ENCODE results near the gene ACMSD.

The ACMSD gene

DNA sequence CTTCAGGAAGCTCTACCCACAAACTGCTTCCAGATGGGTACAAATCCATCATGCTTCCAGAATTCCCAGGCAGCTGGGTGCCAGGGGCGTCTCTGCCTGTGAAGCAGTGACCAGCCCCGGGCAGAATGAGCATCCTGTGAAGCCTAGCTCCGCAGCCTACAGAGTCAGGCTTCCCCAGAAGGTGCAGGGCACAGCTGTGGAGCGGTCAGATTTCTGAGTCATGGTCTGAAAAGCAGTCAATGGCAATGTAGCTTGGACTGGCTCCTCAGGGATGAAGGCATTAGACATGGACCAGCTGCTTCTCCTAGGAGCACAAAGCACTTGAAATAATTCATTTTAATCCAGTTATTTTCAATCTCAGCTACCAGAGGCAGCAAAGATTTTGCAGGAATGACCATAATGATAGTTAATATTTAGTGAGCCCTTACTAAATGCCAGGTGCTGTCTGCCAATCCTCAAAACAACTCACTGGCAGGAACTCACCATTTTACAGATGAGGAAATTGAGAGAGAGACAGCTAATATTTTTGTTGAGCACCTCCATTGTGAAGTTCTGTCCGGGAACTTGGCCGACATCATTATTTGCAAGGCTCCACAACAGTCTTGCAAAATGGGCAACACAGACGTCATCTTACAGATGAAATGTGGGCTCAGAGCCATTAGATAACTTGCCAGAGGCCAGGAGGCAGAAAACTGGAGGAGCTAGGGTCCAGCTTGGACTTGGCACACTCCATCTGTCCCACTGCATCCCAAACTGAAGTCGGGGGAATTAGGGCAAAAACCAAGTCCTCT lies 31.7 kb downstream of the ACMSD start:
- Histone ChIP-seq H3K9ac (ENCODE audit: low read length) (no peak overlapping the region), H4K91ac (ENCODE audit: low read depth, low read length) (no peak overlapping the region), H3K27me3 (ENCODE audit: insufficient read depth, low read length) (no peaks in the 10 kb centered on the region), H3K36me3 (ENCODE audit: control insufficient read depth in 1 of 2, insufficient read depth in 2 of 2, low read length in 2 of 2) (no peaks in the 10 kb centered on the region), H2AK5ac (ENCODE audit: low read length) (no peak overlapping the region), H4K8ac (ENCODE audit: low read depth, low read length) (no peak overlapping the region), H3K79me1 (ENCODE audit: low read length) (no peaks in the 10 kb centered on the region), H3K79me2 (ENCODE audit: control insufficient read depth, insufficient read depth, low read length, poor library complexity) (no peaks in the 10 kb centered on the region), H3K18ac (ENCODE audit: low read length) (no peak overlapping the region), H3K27ac (ENCODE audit: low read depth, low read length) (no peak overlapping the region), H3K4ac (ENCODE audit: low read depth, low read length) (no peak overlapping the region), H2AFZ (ENCODE audit: insufficient read depth, low read length, poor library complexity) (no peak overlapping the region), H2BK120ac (ENCODE audit: insufficient read depth, low read length, poor library complexity) (no peak overlapping the region), H3K4me1 (ENCODE audit: control insufficient read depth in 1 of 2, insufficient read depth in 2 of 2, low read length in 2 of 2) (no peaks in the 10 kb centered on the region), H3K4me3 (ENCODE audit: low read depth, low read length) (no peak overlapping the region), H3K14ac (ENCODE audit: low read length) (no peak overlapping the region), H3K4me2 (ENCODE audit: low read length) (no peak overlapping the region), H4K12ac (ENCODE audit: low read depth, low read length) (no peak overlapping the region), H3K9me3 (ENCODE audit: insufficient read depth, low read depth, low read length) (no peaks in the 10 kb centered on the region), H3K23ac (ENCODE audit: low read length) (no peak overlapping the region), H2BK12ac (ENCODE audit: low read length) (no peak overlapping the region), H2BK5ac (ENCODE audit: low read depth, low read length, poor library complexity) (no peak overlapping the region)
- no peak for DNase-seq
- no CpG with 5 or more reads among the region's 8 CpGs for WGBS (ENCODE audit: extremely low coverage, insufficient coverage, insufficient read length)

DNA sequence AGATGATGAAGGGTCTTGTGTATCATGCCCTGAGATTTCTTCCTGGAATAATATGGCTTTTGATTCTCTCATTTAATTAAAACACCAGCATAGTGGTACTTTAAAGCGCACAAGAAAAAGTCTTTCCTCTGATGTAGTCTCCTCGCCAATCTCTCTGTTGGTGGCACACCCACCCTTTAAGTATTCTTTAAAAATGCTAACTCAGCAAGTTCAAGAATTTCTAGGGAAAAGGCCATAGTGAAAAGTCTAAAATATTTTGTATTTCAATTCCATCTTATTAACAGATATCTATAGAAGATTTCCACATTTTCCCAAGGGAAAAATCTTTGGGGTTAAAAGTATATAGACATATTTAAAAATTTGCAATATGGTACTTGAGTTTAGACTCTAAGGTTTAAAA lies 34.7 kb downstream of the ACMSD start:
- Histone ChIP-seq H3K18ac (ENCODE audit: low read length) (no peak overlapping the region), H3K79me2 (ENCODE audit: control insufficient read depth, insufficient read depth, low read length, poor library complexity) (no peaks in the 10 kb centered on the region), H2AK5ac (ENCODE audit: low read length) (no peak overlapping the region), H3K27ac (ENCODE audit: low read depth, low read length) (no peak overlapping the region), H3K9me3 (ENCODE audit: insufficient read depth, low read depth, low read length) (no peaks in the 10 kb centered on the region), H3K79me1 (ENCODE audit: low read length) (no peaks in the 10 kb centered on the region), H4K8ac (ENCODE audit: low read depth, low read length) (no peak overlapping the region), H3K23ac (ENCODE audit: low read length) (no peak overlapping the region), H3K4ac (ENCODE audit: low read depth, low read length) (no peak overlapping the region), H3K14ac (ENCODE audit: low read length) (no peak overlapping the region), H4K91ac (ENCODE audit: low read depth, low read length) (no peak overlapping the region), H4K12ac (ENCODE audit: low read depth, low read length) (no peak overlapping the region), H3K4me3 (ENCODE audit: low read depth, low read length) (no peak overlapping the region), H3K4me1 (ENCODE audit: control insufficient read depth in 1 of 2, insufficient read depth in 2 of 2, low read length in 2 of 2) (no peaks in the 10 kb centered on the region), H3K4me2 (ENCODE audit: low read length) (no peak overlapping the region), H3K9ac (ENCODE audit: low read length) (no peak overlapping the region), H2BK12ac (ENCODE audit: low read length) (no peak overlapping the region), H2BK120ac (ENCODE audit: insufficient read depth, low read length, poor library complexity) (no peak overlapping the region), H3K36me3 (ENCODE audit: control insufficient read depth in 1 of 2, insufficient read depth in 2 of 2, low read length in 2 of 2) (no peaks in the 10 kb centered on the region), H3K27me3 (ENCODE audit: insufficient read depth, low read length) (no peaks in the 10 kb centered on the region), H2AFZ (ENCODE audit: insufficient read depth, low read length, poor library complexity) (no peak overlapping the region), H2BK5ac (ENCODE audit: low read depth, low read length, poor library complexity) (no peak overlapping the region)
- no CpG with 5 or more reads among the region's 2 CpGs for WGBS (ENCODE audit: extremely low coverage, insufficient coverage, insufficient read length)
- DNase-seq = no peak

DNA sequence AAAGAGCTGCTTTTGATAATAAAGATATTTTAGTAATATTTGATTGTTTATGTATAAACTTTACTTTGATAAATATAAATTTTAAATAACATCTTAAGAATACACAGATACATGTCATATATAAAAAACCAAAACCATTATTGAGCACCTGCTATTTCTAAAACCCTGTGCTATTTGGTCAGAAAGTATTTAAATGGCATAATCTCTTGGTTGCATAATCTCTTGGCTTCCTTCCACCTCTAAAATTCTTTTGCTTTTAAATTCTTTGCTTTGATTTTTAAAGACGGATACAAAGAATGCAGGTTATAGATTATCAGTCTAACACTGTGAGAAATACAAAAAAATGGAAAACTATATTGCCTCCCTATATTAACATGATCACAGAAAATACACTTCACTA lies 36.9 kb downstream of the ACMSD start:
- Histone ChIP-seq H3K23ac (ENCODE audit: low read length) (no peak overlapping the region), H3K79me1 (ENCODE audit: low read length) (no peaks in the 10 kb centered on the region), H2AFZ (ENCODE audit: insufficient read depth, low read length, poor library complexity) (no peak overlapping the region), H3K14ac (ENCODE audit: low read length) (no peak overlapping the region), H2BK120ac (ENCODE audit: insufficient read depth, low read length, poor library complexity) (no peak overlapping the region), H3K9ac (ENCODE audit: low read length) (no peak overlapping the region), H3K4ac (ENCODE audit: low read depth, low read length) (no peak overlapping the region), H3K27me3 (ENCODE audit: insufficient read depth, low read length) (no peaks in the 10 kb centered on the region), H3K79me2 (ENCODE audit: control insufficient read depth, insufficient read depth, low read length, poor library complexity) (no peaks in the 10 kb centered on the region), H3K4me2 (ENCODE audit: low read length) (no peak overlapping the region), H4K91ac (ENCODE audit: low read depth, low read length) (no peak overlapping the region), H3K27ac (ENCODE audit: low read depth, low read length) (no peak overlapping the region), H3K4me1 (ENCODE audit: control insufficient read depth in 1 of 2, insufficient read depth in 2 of 2, low read length in 2 of 2) (no peaks in the 10 kb centered on the region), H4K8ac (ENCODE audit: low read depth, low read length) (no peak overlapping the region), H2BK5ac (ENCODE audit: low read depth, low read length, poor library complexity) (no peak overlapping the region), H3K18ac (ENCODE audit: low read length) (no peak overlapping the region), H2BK12ac (ENCODE audit: low read length) (no peak overlapping the region), H2AK5ac (ENCODE audit: low read length) (no peak overlapping the region), H3K4me3 (ENCODE audit: low read depth, low read length) (no peak overlapping the region), H3K9me3 (ENCODE audit: insufficient read depth, low read depth, low read length) (no peaks in the 10 kb centered on the region), H3K36me3 (ENCODE audit: control insufficient read depth in 1 of 2, insufficient read depth in 2 of 2, low read length in 2 of 2) (no peaks in the 10 kb centered on the region), H4K12ac (ENCODE audit: low read depth, low read length) (no peak overlapping the region)
- DNase-seq = peak in 1 of 2 donors; percentile 31
- no CpG with 5 or more reads among the region's 1 CpG for WGBS (ENCODE audit: extremely low coverage, insufficient coverage, insufficient read length)

DNA sequence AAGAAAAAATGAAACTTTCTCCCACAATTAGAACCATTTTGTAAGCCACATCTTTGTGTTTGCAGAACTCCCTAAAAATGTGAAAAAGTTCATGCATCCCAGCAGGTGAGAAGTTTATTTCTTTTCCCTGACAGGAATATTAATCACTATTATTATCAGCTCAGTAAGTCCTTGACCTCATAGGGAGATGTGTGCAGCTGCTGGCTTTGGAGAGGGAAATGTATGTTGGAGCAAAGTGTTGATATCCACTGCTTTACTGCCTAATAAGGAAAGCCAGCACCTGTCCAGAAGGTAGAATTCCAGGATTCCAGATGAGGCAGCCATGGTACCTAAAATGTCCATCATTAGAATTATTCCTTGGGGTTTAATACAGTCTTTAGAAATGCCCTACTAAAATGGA lies 44.4 kb downstream of the ACMSD start:
- Histone ChIP-seq H3K4ac (ENCODE audit: low read depth, low read length) (no peak overlapping the region), H2BK5ac (ENCODE audit: low read depth, low read length, poor library complexity) (no peak overlapping the region), H2BK12ac (ENCODE audit: low read length) (no peak overlapping the region), H2AFZ (ENCODE audit: insufficient read depth, low read length, poor library complexity) (no peak overlapping the region), H3K4me2 (ENCODE audit: low read length) (no peak overlapping the region), H3K9ac (ENCODE audit: low read length) (no peak overlapping the region), H4K91ac (ENCODE audit: low read depth, low read length) (no peak overlapping the region), H4K12ac (ENCODE audit: low read depth, low read length) (no peak overlapping the region), H4K8ac (ENCODE audit: low read depth, low read length) (no peak overlapping the region), H3K4me1 (ENCODE audit: control insufficient read depth in 1 of 2, insufficient read depth in 2 of 2, low read length in 2 of 2) (no peaks in the 10 kb centered on the region), H3K27ac (ENCODE audit: low read depth, low read length) (no peak overlapping the region), H3K14ac (ENCODE audit: low read length) (no peak overlapping the region), H2AK5ac (ENCODE audit: low read length) (no peak overlapping the region), H3K9me3 (ENCODE audit: insufficient read depth, low read depth, low read length) (no peaks in the 10 kb centered on the region), H2BK120ac (ENCODE audit: insufficient read depth, low read length, poor library complexity) (no peak overlapping the region), H3K79me1 (ENCODE audit: low read length) (no peaks in the 10 kb centered on the region), H3K79me2 (ENCODE audit: control insufficient read depth, insufficient read depth, low read length, poor library complexity) (no peaks in the 10 kb centered on the region), H3K18ac (ENCODE audit: low read length) (no peak overlapping the region), H3K36me3 (ENCODE audit: control insufficient read depth in 1 of 2, insufficient read depth in 2 of 2, low read length in 2 of 2) (no peaks in the 10 kb centered on the region), H3K27me3 (ENCODE audit: insufficient read depth, low read length) (no peaks in the 10 kb centered on the region), H3K23ac (ENCODE audit: low read length) (no peak overlapping the region), H3K4me3 (ENCODE audit: low read depth, low read length) (no peak overlapping the region)
- DNase-seq = no peak

Data from trophoblast cell (in vitro differentiated cells and primary cell).